SU-DHL-6 (cell line): Measurements from ENCODE around the gene MOSMO.

ENCODE experiments used
- CTCF ChIP-seq: fragments of 200-600 bp; sonication (generic); IDR thresholded peaks from one replicate; pipeline ENCODE4 v1.5.1; 2017; ENCODE audit warnings: antibody characterized with exemption, mild to moderate bottlenecking, low read length, moderate library complexity; ENCODE audit not compliant: insufficient read depth, poor library complexity, severe bottlenecking
- EZH2phosphoT487 ChIP-seq: fragments of 200-600 bp; sonication (generic), shearing (Covaris generic); conservative IDR thresholded peaks from 2 replicates; pipeline ENCODE4 v1.6.1; 2018; ENCODE audit warnings: mild to moderate bottlenecking, antibody characterized with exemption, low read length, moderate library complexity, mixed read lengths

DNA sequence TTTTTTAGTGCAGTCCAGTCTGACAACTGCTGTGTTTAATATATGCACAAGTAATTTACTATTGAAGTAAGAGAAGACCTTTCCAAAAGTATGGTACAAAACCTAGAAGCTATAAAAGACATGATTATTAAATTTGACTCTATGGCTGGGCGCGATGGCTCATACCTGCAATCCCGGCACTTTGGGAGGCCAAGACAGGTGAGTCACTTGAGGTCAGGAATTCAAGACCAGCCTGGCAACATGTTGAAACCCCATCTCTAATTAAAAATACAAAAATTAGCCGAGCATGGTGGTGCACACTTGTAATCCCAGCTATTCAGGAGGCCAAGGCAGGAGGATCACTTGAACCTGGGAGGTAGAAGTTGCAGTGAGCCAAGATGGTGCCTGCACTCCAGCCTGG lies 43.1 kb downstream of the MOSMO start:
- no peak for TF ChIP-seq CTCF
- no peak for TF ChIP-seq EZH2phosphoT487
